Measurements from ENCODE around the gene MINDY2. TPM values are rescaled to one million over a fixed set of nuclear protein-coding genes. Genes with fewer than 3 reads are reported as not detected.

The MINDY2 gene
- total RNA-seq, 1 donor from 2014 or later: 32.9 TPM

DNA sequence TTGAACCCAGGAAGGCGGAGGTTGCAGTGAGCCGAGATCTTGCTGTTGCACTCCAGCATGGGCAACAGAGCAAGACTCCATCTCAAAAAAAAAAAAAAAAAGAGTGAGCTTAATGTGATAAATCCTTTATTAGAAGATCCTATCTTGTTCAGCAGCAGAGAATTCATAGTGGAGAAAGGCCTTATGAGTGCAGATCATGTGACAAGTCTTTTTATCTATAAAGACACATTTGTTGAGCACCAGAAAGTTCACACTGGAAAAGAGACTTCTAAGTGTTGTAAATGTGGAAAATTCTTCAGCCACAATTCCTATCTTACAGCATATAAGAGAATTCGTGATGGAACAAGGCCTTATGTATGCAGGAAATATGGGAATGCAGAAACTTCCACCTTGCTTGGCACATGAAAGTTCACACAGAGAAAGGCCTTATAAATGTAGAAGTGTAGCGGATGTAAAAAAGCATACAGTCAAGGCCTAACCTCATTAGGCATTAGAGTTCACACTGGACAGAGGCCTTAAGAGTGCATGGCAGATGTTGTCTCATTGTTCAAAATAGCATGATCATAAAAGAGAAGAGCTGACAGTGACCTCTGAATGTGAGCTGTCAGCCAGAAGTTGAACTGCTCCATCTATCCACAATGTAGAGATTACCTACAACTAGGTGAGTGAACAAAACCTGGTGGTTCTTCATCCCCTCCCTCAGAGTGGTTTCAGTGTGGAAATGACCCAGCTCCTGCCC, 38.3 kb upstream of the MINDY2 start:
- Histone ChIP-seq H3K4me3 (no peak overlapping the region), H3K9me3 (no peaks in the 10 kb centered on the region), H3K36me3 (no peaks in the 10 kb centered on the region), H3K27me3 (ENCODE audit: low read depth) (no peaks in the 10 kb centered on the region), H3K4me1 (peaks cover 32% of the 10 kb centered on the region), H3K27ac (no peak overlapping the region)
- TF ChIP-seq CTCF (IDR thresholded peaks at IDR 0.05): no peak
- ATAC-seq: no peak
- intact Hi-C loops (cut with DNase I): no loop called here
- no peak for DNase-seq

- Histone ChIP-seq H3K4me3 (no peak overlapping the region), H3K4me1 (peaks cover 48% of the 10 kb centered on the region), H3K27ac (no peak overlapping the region), H3K27me3 (ENCODE audit: low read depth) (no peaks in the 10 kb centered on the region), H3K36me3 (no peaks in the 10 kb centered on the region), H3K9me3 (no peaks in the 10 kb centered on the region)
- ATAC-seq (no peak), DNase-seq (no peak)
- no peak for TF ChIP-seq CTCF (IDR thresholded peaks at IDR 0.05)
- intact Hi-C loops (cut with DNase I): no loop called here
Observed at GRCh38 chr15:58734859-58735258, 36.2 kb upstream of the MINDY2 start.

- no peak overlapping the region for H3K27ac ChIP-seq
- DNase-seq: no peak
- H3K36me3 ChIP-seq: no peaks in the 10 kb centered on the region
- no peak for TF ChIP-seq CTCF (IDR thresholded peaks at IDR 0.05)
- ATAC-seq: no peak
- no peak overlapping the region for H3K4me3 ChIP-seq
- H3K4me1 ChIP-seq: peaks cover 48% of the 10 kb centered on the region
- no peaks in the 10 kb centered on the region for H3K27me3 ChIP-seq (ENCODE audit: low read depth)
- intact Hi-C loops (cut with DNase I): no loop called here
- H3K9me3 ChIP-seq: no peaks in the 10 kb centered on the region
Observed at GRCh38 chr15:58736018-58736643, 35.0 kb upstream of the MINDY2 start.

- Histone ChIP-seq H3K27me3 (ENCODE audit: low read depth) (no peaks in the 10 kb centered on the region), H3K36me3 (no peaks in the 10 kb centered on the region), H3K4me3 (no peak overlapping the region), H3K9me3 (no peaks in the 10 kb centered on the region), H3K4me1 (peaks cover 49% of the 10 kb centered on the region), H3K27ac (no peak overlapping the region)
- intact Hi-C loops (cut with DNase I): no loop called here
- no peak for TF ChIP-seq CTCF (IDR thresholded peaks at IDR 0.05)
- no peak for DNase-seq
- no peak for ATAC-seq
Observed at GRCh38 chr15:58737298-58737697, 33.8 kb upstream of the MINDY2 start.

DNA sequence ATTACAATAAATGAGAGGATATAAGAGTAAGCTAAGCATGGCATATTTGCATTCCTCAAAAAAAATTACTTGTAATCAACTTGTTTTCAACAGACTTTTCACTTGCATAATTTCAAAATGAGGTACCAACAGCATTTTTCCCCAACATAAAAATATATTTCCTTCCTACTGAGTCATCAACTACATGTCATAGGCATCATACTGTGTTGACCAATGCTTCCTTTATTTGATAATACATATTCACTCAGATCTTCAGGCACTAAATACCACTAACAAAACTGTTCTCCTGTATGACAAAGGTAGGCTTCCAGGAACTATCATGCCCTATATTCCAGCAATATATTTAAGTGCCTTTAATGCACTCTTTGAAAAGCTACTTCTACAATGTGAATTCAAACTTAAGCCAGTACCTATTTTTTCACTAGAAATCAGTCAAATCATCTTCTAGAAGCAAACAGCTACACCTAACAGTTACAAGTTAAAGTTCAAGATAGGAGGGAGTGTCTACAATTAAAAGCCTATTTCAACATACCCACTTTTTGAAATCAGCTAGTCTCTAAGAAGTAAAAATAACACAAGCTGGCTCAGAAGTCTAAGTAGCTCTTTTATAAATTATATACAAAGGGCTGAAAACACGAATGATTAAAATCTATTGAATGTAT, 32.9 kb upstream of the MINDY2 start:
- Histone ChIP-seq H3K9me3 (no peaks in the 10 kb centered on the region), H3K27me3 (ENCODE audit: low read depth) (no peaks in the 10 kb centered on the region), H3K27ac (no peak overlapping the region), H3K36me3 (no peaks in the 10 kb centered on the region), H3K4me1 (peaks cover 58% of the 10 kb centered on the region), H3K4me3 (no peak overlapping the region)
- TF ChIP-seq CTCF (IDR thresholded peaks at IDR 0.05): no peak
- ATAC-seq: peak in 1 of 2 donors; percentile 59
- intact Hi-C loops (cut with DNase I): no loop called here
- no peak for DNase-seq
